ENCODE measurements around the gene WDR19. TPM values are rescaled to one million over a fixed set of nuclear protein-coding genes. Genes with fewer than 3 reads are reported as not detected.
"Not testable (repeated sequence)": the region's sequence is repeated elsewhere in the genome, so short reads cannot be mapped to it uniquely, and the experiment has no call there.

The WDR19 gene
- 10 to 100 TPM; 46.6 to 66.0 TPM for total RNA-seq

- ATAC-seq (ENCODE audit: insufficient number of reproducible peaks, low FRiP score, low read depth) (peak; percentile 100), DNase-seq (ENCODE audit: low spot score) (peak; percentile 96)
- no peaks in the 10 kb centered on the region for H3K9me3 ChIP-seq
- TF ChIP-seq CTCF (IDR thresholded peaks at IDR 0.05) = peak; percentile 46
- H3K36me3 ChIP-seq = peaks cover 6% of the 10 kb centered on the region
- peak within 1 kb of the TSS; percentile 99 for H3K4me3 ChIP-seq
- peak within 1 kb of the TSS; percentile 49 to 56 for H3K27ac ChIP-seq
- no peaks in the 10 kb centered on the region for H3K27me3 ChIP-seq (replicated peaks; ENCODE audit: insufficient read depth)
- H3K4me1 ChIP-seq (ENCODE audit: control insufficient read depth in 1 of 2, low read depth in 2 of 2) = peaks cover 7 to 16% of the 10 kb centered on the region in 2 donors
Observed at GRCh38 chr4:39181905-39182638, at the start of gene WDR19. WDR19 (plus strand) TSS chr4:39182529; CDS start chr4:39182558, 29 bp downstream.

DNA sequence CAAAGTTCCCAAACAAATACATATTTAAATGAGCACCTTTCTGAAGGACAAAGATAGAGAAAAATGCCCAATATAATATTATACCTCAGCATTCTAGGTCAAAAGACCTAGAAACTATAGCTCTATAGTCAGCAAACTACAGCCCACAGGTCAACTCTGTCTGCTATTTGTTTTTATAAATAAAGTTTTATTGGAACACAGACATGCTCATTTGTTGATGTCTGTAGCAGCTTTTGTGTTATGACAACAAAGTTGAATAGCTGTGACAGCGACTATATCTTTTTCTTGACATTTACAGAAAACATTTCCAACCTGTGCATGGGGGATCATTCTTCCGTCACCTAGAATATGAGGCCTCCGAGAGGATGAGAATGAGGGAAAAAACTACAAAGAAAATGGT is 48.7 kb upstream of the WDR19 start:
- no peak for TF ChIP-seq CTCF (IDR thresholded peaks at IDR 0.05)
- no peak overlapping the region for H3K4me3 ChIP-seq
- no peak for ATAC-seq (ENCODE audit: insufficient number of reproducible peaks, low FRiP score, low read depth)

GRCh38 chr4:39134683-39135306 is 47.5 kb upstream of the WDR19 start:
- Histone ChIP-seq H3K4me3 (peak overlapping the region; percentile 37), H3K27me3 (replicated peaks; ENCODE audit: insufficient read depth) (no peaks in the 10 kb centered on the region), H3K27ac (no peak overlapping the region), H3K36me3 (no peaks in the 10 kb centered on the region), H3K9me3 (no peaks in the 10 kb centered on the region), H3K4me1 (ENCODE audit: control insufficient read depth in 1 of 2, low read depth in 2 of 2) (peaks cover 3 to 7% of the 10 kb centered on the region in 2 donors)
- ATAC-seq (ENCODE audit: insufficient number of reproducible peaks, low FRiP score, low read depth) = no peak
- no peak for TF ChIP-seq CTCF (IDR thresholded peaks at IDR 0.05)
- DNase-seq (ENCODE audit: low spot score) = no peak

More for the DNA sequence above, 48.7 kb upstream of the WDR19 start:
- H3K36me3 ChIP-seq = no peaks in the 10 kb centered on the region
- DNase-seq (ENCODE audit: low spot score) = no peak
- no peaks in the 10 kb centered on the region for H3K27me3 ChIP-seq (replicated peaks; ENCODE audit: insufficient read depth)
- peaks cover 3 to 7% of the 10 kb centered on the region in 2 donors for H3K4me1 ChIP-seq (ENCODE audit: control insufficient read depth in 1 of 2, low read depth in 2 of 2)
- no peaks in the 10 kb centered on the region for H3K9me3 ChIP-seq
- H3K27ac ChIP-seq = no peak overlapping the region

- H3K4me3 ChIP-seq; H3K27me3 ChIP-seq (replicated peaks; ENCODE audit: insufficient read depth); ATAC-seq (ENCODE audit: insufficient number of reproducible peaks, low FRiP score, low read depth); H3K36me3 ChIP-seq; H3K9me3 ChIP-seq; H3K4me1 ChIP-seq (ENCODE audit: control insufficient read depth in 1 of 2, low read depth in 2 of 2); H3K27ac ChIP-seq; DNase-seq (ENCODE audit: low spot score): not testable (repeated sequence)
Observed at GRCh38 chr4:39138227-39138626, 44.1 kb upstream of the WDR19 start.

DNA sequence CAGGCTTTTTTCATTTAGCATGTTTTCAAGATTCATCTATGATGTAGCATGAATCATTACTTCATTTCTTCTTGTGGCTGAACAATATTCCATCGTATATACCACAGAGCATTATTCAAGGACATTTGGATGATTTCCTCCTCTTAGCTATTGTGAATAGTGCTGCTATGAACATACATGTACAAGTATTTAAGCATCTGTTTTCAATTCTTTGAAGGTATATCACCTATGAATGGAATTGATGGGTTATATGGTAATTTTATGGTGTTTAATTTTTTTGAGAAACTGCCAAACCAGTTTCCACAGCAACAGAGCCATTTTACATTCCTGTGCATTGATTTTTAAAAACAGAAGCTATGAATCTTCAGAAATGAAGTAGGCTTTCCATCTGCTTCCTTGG is 36.1 kb upstream of the WDR19 start:
- Histone ChIP-seq H3K9me3 (no peaks in the 10 kb centered on the region), H3K36me3 (no peaks in the 10 kb centered on the region), H3K4me3 (no peak overlapping the region), H3K27me3 (replicated peaks; ENCODE audit: insufficient read depth) (no peaks in the 10 kb centered on the region), H3K27ac (no peak overlapping the region), H3K4me1 (ENCODE audit: control insufficient read depth in 1 of 2, low read depth in 2 of 2) (no peaks in the 10 kb centered on the region)
- DNase-seq (ENCODE audit: low spot score) = no peak
- no peak for TF ChIP-seq CTCF (IDR thresholded peaks at IDR 0.05)
- no peak for ATAC-seq (ENCODE audit: insufficient number of reproducible peaks, low FRiP score, low read depth)

All from thoracic aorta (tissue), 2 donors.